ENCODE measurements around the gene ARID3A. TPM values are rescaled to one million over a fixed set of nuclear protein-coding genes. Genes with fewer than 3 reads are reported as not detected.

The ARID3A gene
- total and polyA plus RNA-seq, 2 of the 13 experiments (the other 11 are each of a cell fraction or from before 2014, with no cell fraction given), result 71.3 to 77.9 TPM

- TF ChIP-seq DMTF1 (CRISPR knock-in tag; IDR thresholded peaks at IDR 0.05) (no peak), MAX (IDR thresholded peaks at IDR 0.05) (0 out of 2 replicates have a peak, but pooled peaks have one; percentile 44), HIVEP1 (CRISPR knock-in tag; IDR thresholded peaks at IDR 0.05) (no peak), CEBPG (CRISPR knock-in tag; IDR thresholded peaks at IDR 0.05) (no peak), GABPB1 (CRISPR knock-in tag; IDR thresholded peaks at IDR 0.05) (no peak), THRA (CRISPR knock-in tag; IDR thresholded peaks at IDR 0.05; ENCODE audit: borderline replicate concordance) (peak; percentile 24; the same call in 1 of the 2 replicates), ZNF781 (CRISPR knock-in tag; IDR thresholded peaks at IDR 0.05; ENCODE audit: borderline replicate concordance, not compliant biosample characterization) (no peak), MAFF (IDR thresholded peaks at IDR 0.05; ENCODE audit: low read depth, low read length) (no peak), NRL (CRISPR knock-in tag; IDR thresholded peaks at IDR 0.05; ENCODE audit: borderline replicate concordance) (no peak), ZBTB20 (CRISPR knock-in tag; IDR thresholded peaks at IDR 0.05; ENCODE audit: borderline replicate concordance, low read depth) (peak; percentile 38; the same call in 1 of the 2 replicates), RBM39 (IDR thresholded peaks at IDR 0.05; ENCODE audit: low read depth, low read length, poor library complexity, severe bottlenecking) (no peak), IRF2 (CRISPR knock-in tag; IDR thresholded peaks at IDR 0.05) (no peak), EZH2 (conservative IDR thresholded peaks at IDR 0.05; ENCODE audit: low read depth, low read length) (no peak), HMG20B (CRISPR knock-in tag; conservative IDR thresholded peaks at IDR 0.05) (no peak), ZMYM4 (CRISPR knock-in tag; IDR thresholded peaks at IDR 0.05) (no peak)
- TF ChIP-seq, protein P1, sequence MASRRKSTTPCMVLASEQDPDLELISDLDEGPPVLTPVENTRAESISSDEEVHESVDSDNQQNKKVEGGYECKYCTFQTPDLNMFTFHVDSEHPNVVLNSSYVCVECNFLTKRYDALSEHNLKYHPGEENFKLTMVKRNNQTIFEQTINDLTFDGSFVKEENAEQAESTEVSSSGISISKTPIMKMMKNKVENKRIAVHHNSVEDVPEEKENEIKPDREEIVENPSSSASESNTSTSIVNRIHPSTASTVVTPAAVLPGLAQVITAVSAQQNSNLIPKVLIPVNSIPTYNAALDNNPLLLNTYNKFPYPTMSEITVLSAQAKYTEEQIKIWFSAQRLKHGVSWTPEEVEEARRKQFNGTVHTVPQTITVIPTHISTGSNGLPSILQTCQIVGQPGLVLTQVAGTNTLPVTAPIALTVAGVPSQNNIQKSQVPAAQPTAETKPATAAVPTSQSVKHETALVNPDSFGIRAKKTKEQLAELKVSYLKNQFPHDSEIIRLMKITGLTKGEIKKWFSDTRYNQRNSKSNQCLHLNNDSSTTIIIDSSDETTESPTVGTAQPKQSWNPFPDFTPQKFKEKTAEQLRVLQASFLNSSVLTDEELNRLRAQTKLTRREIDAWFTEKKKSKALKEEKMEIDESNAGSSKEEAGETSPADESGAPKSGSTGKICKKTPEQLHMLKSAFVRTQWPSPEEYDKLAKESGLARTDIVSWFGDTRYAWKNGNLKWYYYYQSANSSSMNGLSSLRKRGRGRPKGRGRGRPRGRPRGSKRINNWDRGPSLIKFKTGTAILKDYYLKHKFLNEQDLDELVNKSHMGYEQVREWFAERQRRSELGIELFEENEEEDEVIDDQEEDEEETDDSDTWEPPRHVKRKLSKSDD (CRISPR knock-in tag; IDR thresholded peaks at IDR 0.05; ENCODE audit: low read depth), result no peak
- TF ChIP-seq, protein P2, sequence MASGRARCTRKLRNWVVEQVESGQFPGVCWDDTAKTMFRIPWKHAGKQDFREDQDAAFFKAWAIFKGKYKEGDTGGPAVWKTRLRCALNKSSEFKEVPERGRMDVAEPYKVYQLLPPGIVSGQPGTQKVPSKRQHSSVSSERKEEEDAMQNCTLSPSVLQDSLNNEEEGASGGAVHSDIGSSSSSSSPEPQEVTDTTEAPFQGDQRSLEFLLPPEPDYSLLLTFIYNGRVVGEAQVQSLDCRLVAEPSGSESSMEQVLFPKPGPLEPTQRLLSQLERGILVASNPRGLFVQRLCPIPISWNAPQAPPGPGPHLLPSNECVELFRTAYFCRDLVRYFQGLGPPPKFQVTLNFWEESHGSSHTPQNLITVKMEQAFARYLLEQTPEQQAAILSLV (CRISPR knock-in tag; IDR thresholded peaks at IDR 0.05; ENCODE audit: borderline replicate concordance), result no peak
Measured at GRCh38 chr19:916645-917322, 9.1 kb upstream of the ARID3A start (continued).

All from HepG2 (cell line).